Left lung (tissue), 10 donors: ENCODE results near the gene ATP5F1B. TPM values are rescaled to one million over a fixed set of nuclear protein-coding genes. Genes with fewer than 3 reads are reported as not detected.
A peak's percentile ranks its signal among the peaks of the same experiment; 100 is the strongest.

ENCODE experiments used
- ATAC-seq: fragments of 200-7000 bp; cut with Tn5 transposase; one replicate; pipeline ENCODE4 v1.9.1; 2020; ENCODE audit warnings: moderate library complexity
- DNase-seq, 4 donors: peaks; one replicate each; pipeline ENCODE4 v3.0.0-alpha.2; 2013 to 2020
- H3K27ac ChIP-seq, 2 donors: fragments of 200-600 bp; sonication (generic) in 1 of 2; one replicate each; pipeline versions ENCODE4 v1.5.0 to v1.8.0; 2020 to 2021
- H3K27me3 ChIP-seq, 2 donors: fragments of 200-600 bp; sonication (generic) in 1 of 2; one replicate each; pipeline versions ENCODE4 v1.5.0 to v1.8.0; 2020 to 2021
- H3K36me3 ChIP-seq, 2 donors: fragments of 200-600 bp; sonication (generic) in 1 of 2; one replicate each; pipeline versions ENCODE4 v1.5.0 to v1.8.0; 2020 to 2021
- H3K4me1 ChIP-seq, 2 donors: fragments of 200-600 bp; one replicate each; pipeline ENCODE4 v1.8.0; 2021
- H3K4me3 ChIP-seq, 2 donors: fragments of 200-600 bp; sonication (generic) in 1 of 2; one replicate each; pipeline versions ENCODE4 v1.5.0 to v1.8.0; 2020 to 2021; ENCODE audit warnings: mild to moderate bottlenecking in 1 of 2
- H3K9me3 ChIP-seq, 2 donors: fragments of 200-600 bp; sonication (generic) in 1 of 2; one replicate each; pipeline versions ENCODE4 v1.5.0 to v1.8.0; 2020 to 2021
- CTCF ChIP-seq, 2 donors: fragments of 200-600 bp; sonication (generic) in 1 of 2; IDR thresholded peaks; one replicate each; pipeline versions ENCODE4 v1.5.0 to v1.8.0; 2021; ENCODE audit warnings: antibody characterized with exemption in 2 of 2
- intact Hi-C, 2 donors: fragments of 100-400 bp; cut with DNase I; formaldehyde crosslinking; loops; one replicate each; pipeline versions ENCODE4 v1.11.2 to v1.14.2; 2022
- polyA plus RNA-seq, 6 donors: library from polyadenylated mRNA; unstranded; fragments of 120-200 nt; gene quantifications; one replicate each; pipeline ENCODE4 v1.2.1, GENCODE V29; 2013; ENCODE audit not compliant: insufficient read length in 6 of 6
- total RNA-seq, 2 donors: library from RNA; stranded (reverse); fragmentation: NEBNext Ultra II Directional; extraction: Animal tissue kit (Norgen Biotek cat#: 25700); gene quantifications; one replicate each; pipeline ENCODE4 v1.2.1, GENCODE V29; 2021
- donor health status: DM: no; HTN: yes; CAD: no.
- donor health status: DM: no; HTN: no; CAD: no.

ATP5F1B gene
- total and polyA plus RNA-seq, 8 donors = 433 to 661 (median 593) TPM

- no peak for TF ChIP-seq CTCF (IDR thresholded peaks at IDR 0.05)
- peaks cover 0 to 19% of the 10 kb centered on the region in 2 donors for H3K4me1 ChIP-seq
- no peaks in the 10 kb centered on the region for H3K9me3 ChIP-seq
- no peak overlapping the region for H3K27ac ChIP-seq
- intact Hi-C loops = no loop called here
- DNase-seq (no peak), ATAC-seq (peak; percentile 29)
- no peak overlapping the region for H3K4me3 ChIP-seq
- peaks cover 0 to 81% of the 10 kb centered on the region in 2 donors for H3K36me3 ChIP-seq
- no peaks in the 10 kb centered on the region for H3K27me3 ChIP-seq
Observed at GRCh38 chr12:56670836-56671235, 25.1 kb upstream of the ATP5F1B start.

GRCh38 chr12:56668197-56668457 is 22.3 kb upstream of the ATP5F1B start:
- H3K4me3 ChIP-seq = no peak overlapping the region
- no peaks in the 10 kb centered on the region for H3K9me3 ChIP-seq
- peaks cover 0 to 4% of the 10 kb centered on the region in 2 donors for H3K4me1 ChIP-seq
- TF ChIP-seq CTCF (IDR thresholded peaks at IDR 0.05) = no peak
- H3K27me3 ChIP-seq = no peaks in the 10 kb centered on the region
- H3K27ac ChIP-seq = peak overlapping the region in 1 of 2 donors; percentile 39
- H3K36me3 ChIP-seq = peaks cover 0 to 100% of the 10 kb centered on the region in 2 donors
- no peak for ATAC-seq
- no peak for DNase-seq
- intact Hi-C loops = no loop called here

- no peaks in the 10 kb centered on the region for H3K27me3 ChIP-seq
- DNase-seq (no peak), ATAC-seq (no peak)
- no peak for TF ChIP-seq CTCF (IDR thresholded peaks at IDR 0.05)
- intact Hi-C loops = no loop called here
- no peaks in the 10 kb centered on the region for H3K9me3 ChIP-seq
- H3K36me3 ChIP-seq = peaks cover 0 to 51% of the 10 kb centered on the region in 2 donors
- no peak overlapping the region for H3K4me3 ChIP-seq
- no peaks in the 10 kb centered on the region for H3K4me1 ChIP-seq
- H3K27ac ChIP-seq = no peak overlapping the region
Observed at GRCh38 chr12:56661979-56662638, 16.3 kb upstream of the ATP5F1B start.

- no peak overlapping the region for H3K4me3 ChIP-seq
- intact Hi-C loops = no loop called here
- H3K9me3 ChIP-seq = no peaks in the 10 kb centered on the region
- H3K4me1 ChIP-seq = no peaks in the 10 kb centered on the region
- peaks cover 0 to 46% of the 10 kb centered on the region in 2 donors for H3K36me3 ChIP-seq
- no peak for TF ChIP-seq CTCF (IDR thresholded peaks at IDR 0.05)
- DNase-seq (no peak), ATAC-seq (no peak)
- no peaks in the 10 kb centered on the region for H3K27me3 ChIP-seq
- H3K27ac ChIP-seq = no peak overlapping the region
Observed at GRCh38 chr12:56661560-56661959, 15.8 kb upstream of the ATP5F1B start.

GRCh38 chr12:56658921-56659320 is 13.1 kb upstream of the ATP5F1B start:
- no peak overlapping the region for H3K4me3 ChIP-seq
- ATAC-seq (peak; percentile 22), DNase-seq (no peak)
- H3K27ac ChIP-seq = no peak overlapping the region
- TF ChIP-seq CTCF (IDR thresholded peaks at IDR 0.05) = no peak
- intact Hi-C loops = no loop called here
- peaks cover 0 to 19% of the 10 kb centered on the region in 2 donors for H3K36me3 ChIP-seq
- H3K9me3 ChIP-seq = peaks cover 0 to 14% of the 10 kb centered on the region in 2 donors
- H3K27me3 ChIP-seq = no peaks in the 10 kb centered on the region
- H3K4me1 ChIP-seq = no peaks in the 10 kb centered on the region
